Tibial nerve (tissue), 4 donors: ENCODE data around the gene RARB.

Experiments used
- CTCF ChIP-seq, 5 experiments: fragments of 200-600 bp in 3 of 5; fragments of 450-650 bp in 2 of 5; sonication (generic) in 3 of 5; IDR thresholded peaks; one replicate each; pipeline ENCODE4 v1.5.1; 2016 to 2019; ENCODE audit warnings: antibody characterized with exemption in 5 of 5, mild to moderate bottlenecking in 3 of 5, moderate library complexity in 2 of 5
- EP300 ChIP-seq, 2 donors: sonication (generic); formaldehyde crosslinking; IDR thresholded peaks; one replicate each; pipeline ENCODE4 v1.6.1; 2017; ENCODE audit warnings: antibody characterized with exemption in 2 of 2, mild to moderate bottlenecking in 1 of 2
- POLR2A ChIP-seq, 2 donors: fragments of 450-650 bp; IDR thresholded peaks; one replicate each; pipeline ENCODE4 v1.6.1; 2017; ENCODE audit warnings: antibody characterized with exemption in 2 of 2, mild to moderate bottlenecking in 2 of 2, moderate library complexity in 2 of 2

- TF ChIP-seq CTCF (IDR thresholded peaks at IDR 0.05), result no peak
- no peak for TF ChIP-seq POLR2A (IDR thresholded peaks at IDR 0.05)
- TF ChIP-seq EP300 (IDR thresholded peaks at IDR 0.05), result no peak
These were observed 23.5 kb upstream of the RARB start for GRCh38 chr3:25404569-25404968.
